ENCODE measurements around the gene CNNM1. TPM values are rescaled to one million over a fixed set of nuclear protein-coding genes. Genes with fewer than 3 reads are reported as not detected.

CNNM1 gene
- total RNA-seq, 2 experiments from 2014 or later, result not detected

GRCh38 chr10:99372546-99373271 lies 43.6 kb downstream of the CNNM1 start:
- Histone ChIP-seq H4K20me1 (ENCODE audit: insufficient read depth, low read length) (no peaks in the 10 kb centered on the region), H3K4me3 (ENCODE audit: low read depth, low read length, poor library complexity, severe bottlenecking) (no peak overlapping the region), H3K9me3 (ENCODE audit: low read length) (no peaks in the 10 kb centered on the region), H2AFZ (ENCODE audit: low read length) (no peak overlapping the region), H3K27ac (ENCODE audit: low read depth, low read length, poor library complexity, severe bottlenecking) (no peak overlapping the region), H3K4me2 (ENCODE audit: low read length) (no peak overlapping the region), H3K79me2 (ENCODE audit: insufficient read depth, low read depth, low read length) (no peaks in the 10 kb centered on the region), H3K4me1 (ENCODE audit: insufficient read depth, low read length, poor library complexity, severe bottlenecking) (no peaks in the 10 kb centered on the region), H3K9me2 (ENCODE audit: insufficient read depth, low read length) (no peaks in the 10 kb centered on the region), H3K36me3 (ENCODE audit: insufficient read depth, low read length) (no peaks in the 10 kb centered on the region)
- CTCF ChIA-PET (ENCODE audit: unreplicated experiment), result no interaction called here
- intact Hi-C loops (cut with micrococcal nuclease; ENCODE audit: unreplicated experiment), result no loop called here
- BruUV-seq (replicated peaks), result no TSS peak
- TF ChIP-seq CTCF (conservative IDR thresholded peaks at IDR 0.05; ENCODE audit: low read length) (no peak), EZH2phosphoT487 (IDR thresholded peaks at IDR 0.05; ENCODE audit: borderline replicate concordance, low read depth, low read length) (no peak)
- DNase-seq (ENCODE audit: low spot score), result no peak
- POLR2A ChIA-PET, result no interaction called here

- no peaks in the 10 kb centered on the region for H3K4me1 ChIP-seq (ENCODE audit: insufficient read depth, low read length, poor library complexity, severe bottlenecking)
- H3K9me2 ChIP-seq (ENCODE audit: insufficient read depth, low read length), result no peaks in the 10 kb centered on the region
- intact Hi-C loops (cut with micrococcal nuclease; ENCODE audit: unreplicated experiment), result no loop called here
- H3K4me2 ChIP-seq (ENCODE audit: low read length), result no peak overlapping the region
- no TSS peak for BruUV-seq (replicated peaks)
- no peak overlapping the region for H2AFZ ChIP-seq (ENCODE audit: low read length)
- H3K9me3 ChIP-seq (ENCODE audit: low read length), result no peaks in the 10 kb centered on the region
- no peak for TF ChIP-seq CTCF (conservative IDR thresholded peaks at IDR 0.05; ENCODE audit: low read length)
- no peak for TF ChIP-seq EZH2phosphoT487 (IDR thresholded peaks at IDR 0.05; ENCODE audit: borderline replicate concordance, low read depth, low read length)
- no peak overlapping the region for H3K4me3 ChIP-seq (ENCODE audit: low read depth, low read length, poor library complexity, severe bottlenecking)
- no peaks in the 10 kb centered on the region for H3K36me3 ChIP-seq (ENCODE audit: insufficient read depth, low read length)
- ChIA-PET POLR2A (interaction anchor here (1.2 kb wide), 1 partner anchor 14 kb away, joined by 3 read pairs; no protein-coding TSS in a partner anchor), CTCF (ENCODE audit: unreplicated experiment) (no interaction called here)
- DNase-seq (ENCODE audit: low spot score), result no peak
- no peaks in the 10 kb centered on the region for H3K79me2 ChIP-seq (ENCODE audit: insufficient read depth, low read depth, low read length)
- H4K20me1 ChIP-seq (ENCODE audit: insufficient read depth, low read length), result no peaks in the 10 kb centered on the region
- no peak overlapping the region for H3K27ac ChIP-seq (ENCODE audit: low read depth, low read length, poor library complexity, severe bottlenecking)
These were observed 45.4 kb downstream of the CNNM1 start for GRCh38 chr10:99374526-99374925.

GRCh38 chr10:99374972-99375371 lies 45.8 kb downstream of the CNNM1 start:
- BruUV-seq (replicated peaks), result no TSS peak
- CTCF ChIA-PET (ENCODE audit: unreplicated experiment), result no interaction called here

More at GRCh38 chr10:99374972-99375371, 45.8 kb downstream of the CNNM1 start:
- Histone ChIP-seq H3K4me2 (ENCODE audit: low read length) (no peak overlapping the region), H3K4me3 (ENCODE audit: low read depth, low read length, poor library complexity, severe bottlenecking) (no peak overlapping the region), H3K9me2 (ENCODE audit: insufficient read depth, low read length) (no peaks in the 10 kb centered on the region), H3K27ac (ENCODE audit: low read depth, low read length, poor library complexity, severe bottlenecking) (no peak overlapping the region), H2AFZ (ENCODE audit: low read length) (no peak overlapping the region), H3K79me2 (ENCODE audit: insufficient read depth, low read depth, low read length) (no peaks in the 10 kb centered on the region), H3K36me3 (ENCODE audit: insufficient read depth, low read length) (no peaks in the 10 kb centered on the region), H3K9me3 (ENCODE audit: low read length) (no peaks in the 10 kb centered on the region), H4K20me1 (ENCODE audit: insufficient read depth, low read length) (no peaks in the 10 kb centered on the region), H3K4me1 (ENCODE audit: insufficient read depth, low read length, poor library complexity, severe bottlenecking) (no peaks in the 10 kb centered on the region)
- intact Hi-C loops (cut with micrococcal nuclease; ENCODE audit: unreplicated experiment), result no loop called here
- POLR2A ChIA-PET, result interaction anchor here (1.2 to 1.3 kb wide), 2 partner anchors 14 kb away, joined by 3 to 4 read pairs; no protein-coding TSS in a partner anchor
- no peak for DNase-seq (ENCODE audit: low spot score)
- TF ChIP-seq EZH2phosphoT487 (IDR thresholded peaks at IDR 0.05; ENCODE audit: borderline replicate concordance, low read depth, low read length) (no peak), CTCF (conservative IDR thresholded peaks at IDR 0.05; ENCODE audit: low read length) (no peak)
